Esophagus squamous epithelium (tissue), 4 donors: Measurements from ENCODE around the gene COQ2.

Experiments used
- CTCF ChIP-seq, 6 experiments: fragments of 450-650 bp in 4 of 6; fragments of 200-600 bp in 2 of 6; sonication (generic) in 2 of 6; IDR thresholded peaks; one replicate each; pipeline ENCODE4 v1.5.1; 2016 to 2019; ENCODE audit warnings: antibody characterized with exemption in 6 of 6, mild to moderate bottlenecking in 4 of 6, moderate library complexity in 4 of 6
- POLR2A ChIP-seq, 4 donors: fragments of 450-650 bp; IDR thresholded peaks; one replicate each; pipeline ENCODE4 v1.6.1; 2017; ENCODE audit warnings: antibody characterized with exemption in 4 of 4, mild to moderate bottlenecking in 4 of 4, moderate library complexity in 3 of 4

- TF ChIP-seq POLR2A (IDR thresholded peaks at IDR 0.05), result no peak
- no peak for TF ChIP-seq CTCF (IDR thresholded peaks at IDR 0.05)
Observed at GRCh38 chr4:83217721-83218522, 66.7 kb downstream of the COQ2 start.
